HepG2 (cell line): ENCODE measurements around the gene TSPAN32. TPM values are rescaled to one million over a fixed set of nuclear protein-coding genes. Genes with fewer than 3 reads are reported as not detected.

Experiments
- ATAC-seq: fragments of 200-7000 bp; cut with Tn5 transposase; 3 replicates; pipeline ENCODE4 v1.9.1; 2020; ENCODE audit warnings: mild to moderate bottlenecking, moderate library complexity
- BruUV-seq: library from RNA; stranded (reverse); fragments of 400-500 nt; replicated peaks from 2 replicates; lab custom pipeline; 2021; lab: Mats Ljungman, UMichigan
- CTCF ChIA-PET: fragments of 300-600 bp; formaldehyde crosslinking; extraction: SDS; loops from one replicate; lab custom pipeline; 2021; ENCODE audit warnings: low total read pairs, inconsistent platforms, low intra/inter-chr PET ratio; lab: Yijun Ruan, JAX
- POLR2A ChIA-PET: fragments of 350-600 bp; sonication (Branson Sonifier 250); formaldehyde crosslinking; loops from one replicate; lab custom pipeline; 2020; ENCODE audit warnings: antibody characterized with exemption, inconsistent platforms; lab: Yijun Ruan, JAX
- DNase-seq: peaks from one replicate; pipeline ENCODE4 v3.0.0-alpha.2; 2015; ENCODE audit warnings: low spot score
- FAIRE-seq: peaks from 3 replicates; lab custom pipeline; 2011; peaks lifted over from hg19 to GRCh38; lab: Jason Lieb, UNC
- H2AFZ ChIP-seq: one replicate; pipeline ENCODE4 v1.6.1; 2011; ENCODE audit warnings: low read length, inconsistent platforms
- H3K27ac ChIP-seq: fragments of 300-600 bp; 3 replicates; pipeline ENCODE4 v1.8.0; 2011; ENCODE audit warnings: mixed run types, mild to moderate bottlenecking, mixed read lengths, low read length, inconsistent platforms; ENCODE audit not compliant: insufficient read depth; ENCODE audit errors: extremely low read length
- H3K27me3 ChIP-seq, 2 experiments: fragments of 200-600 bp in 1 of 2; 2 replicates in 1 of 2; 3 replicates in 1 of 2; pipeline versions ENCODE4 v1.6.0 to v1.8.0; 2011; ENCODE audit warnings: low read length in 2 of 2, mild to moderate bottlenecking in 2 of 2, moderate library complexity in 2 of 2, inconsistent platforms in 1 of 2; ENCODE audit not compliant: insufficient read depth in 2 of 2, control insufficient read depth in 1 of 2
- H3K36me3 ChIP-seq, 2 experiments: fragments of 200-600 bp in 1 of 2; replicated peaks in 1 of 2; 2 replicates in 1 of 2; 3 replicates in 1 of 2; pipeline versions ENCODE4 v1.5.1 to v1.8.0; 2011; ENCODE audit warnings: low read length in 2 of 2, inconsistent platforms in 1 of 2; ENCODE audit not compliant: insufficient read depth in 2 of 2, control insufficient read depth in 1 of 2
- H3K4me1 ChIP-seq: 2 replicates; pipeline ENCODE4 v1.5.1; 2012; ENCODE audit warnings: low read length, inconsistent platforms; ENCODE audit not compliant: insufficient read depth
- H3K4me2 ChIP-seq: 2 replicates; pipeline ENCODE4 v1.6.0; 2011; ENCODE audit warnings: low read depth, low read length, inconsistent platforms
- H3K4me3 ChIP-seq, 3 experiments: fragments of 200-600 bp in 1 of 3; sonication (generic), shearing (Covaris generic) in 1 of 3; replicated peaks in 1 of 3; 2 replicates each; pipeline ENCODE4 v1.5.1; 2011 to 2016; ENCODE audit warnings: low read length in 3 of 3, inconsistent platforms in 2 of 3, low read depth in 2 of 3, mild to moderate bottlenecking in 2 of 3, control low read depth in 1 of 3, mixed read lengths in 1 of 3; ENCODE audit not compliant: insufficient read depth in 1 of 3
- H3K79me2 ChIP-seq: one replicate; pipeline ENCODE4 v1.6.1; 2011; ENCODE audit warnings: low read length, inconsistent platforms; ENCODE audit not compliant: insufficient read depth
- H3K9ac ChIP-seq: 2 replicates; pipeline ENCODE4 v1.6.0; 2011; ENCODE audit warnings: mild to moderate bottlenecking, low read depth, low read length, inconsistent platforms; ENCODE audit not compliant: insufficient read depth
- H3K9me3 ChIP-seq: 2 replicates; pipeline ENCODE4 v1.5.1; 2012; ENCODE audit warnings: mild to moderate bottlenecking, low read length
- H4K20me1 ChIP-seq: 2 replicates; pipeline ENCODE4 v1.6.0; 2011; ENCODE audit warnings: inconsistent platforms, mild to moderate bottlenecking, low read length, moderate library complexity; ENCODE audit not compliant: insufficient read depth
- DDIT3 ChIP-seq: sonication (generic); formaldehyde crosslinking; IDR thresholded peaks from 2 replicates; pipeline ENCODE4 v1.4.0; 2020; ENCODE audit warnings: mild to moderate bottlenecking, missing genetic modification reagents
- ELF3 ChIP-seq: IDR thresholded peaks from 2 replicates; pipeline ENCODE4 v1.6.1; 2016; ENCODE audit warnings: missing genetic modification reagents, missing compliant biosample characterization
- HNRNPL ChIP-seq: fragments of 200-400 bp; formaldehyde crosslinking; IDR thresholded peaks from 2 replicates; pipeline ENCODE4 v1.6.1; 2017; ENCODE audit warnings: mild to moderate bottlenecking, low read depth, low read length
- HNRNPUL1 ChIP-seq: fragments of 200-400 bp; formaldehyde crosslinking; IDR thresholded peaks from 2 replicates; pipeline ENCODE4 v1.6.1; 2017; ENCODE audit warnings: low read depth, mild to moderate bottlenecking, low read length, moderate library complexity
- HOXA9 ChIP-seq: sonication (generic); formaldehyde crosslinking; IDR thresholded peaks from 2 replicates; pipeline ENCODE4 v1.8.1; 2022; ENCODE audit warnings: missing genetic modification reagents, mild to moderate bottlenecking, moderate library complexity, borderline replicate concordance
- SNAPC4 ChIP-seq: sonication (generic); formaldehyde crosslinking; IDR thresholded peaks from 2 replicates; pipeline ENCODE4 v1.4.0; 2020; ENCODE audit warnings: mild to moderate bottlenecking, missing genetic modification reagents
- TCF7 ChIP-seq: sonication (generic); IDR thresholded peaks from 2 replicates; pipeline ENCODE4 v1.6.1; 2016; ENCODE audit warnings: antibody characterized with exemption, low read depth
- ZNF891 ChIP-seq: sonication (generic); formaldehyde crosslinking; IDR thresholded peaks from 2 replicates; pipeline ENCODE4 v1.5.0; 2020; ENCODE audit warnings: mild to moderate bottlenecking, missing genetic modification reagents
- WGBS: methylation state at CpG from one replicate; pipeline ENCODE4 v1.1.6; 2017; ENCODE audit warnings: low lambda C conversion rate; 5-methylcytosine and 5-hydroxymethylcytosine counted together
- in situ Hi-C: cut with HindIII; loops from 2 replicates; pipeline ENCODE4 v1.10.0; 2017; ENCODE audit warnings: low pct_unique_long_range_greater_than_20kb; ENCODE audit not compliant: extremely low pct_ligation_motif_present
- intact Hi-C: fragments of 100-400 bp; cut with micrococcal nuclease; formaldehyde crosslinking; loops from one replicate; pipeline ENCODE4 v1.10.0; 2022; ENCODE audit not compliant: unreplicated experiment
- polyA plus RNA-seq, 8 experiments: library from polyadenylated mRNA; depleted of rRNA in 3 of 8; stranded (reverse) in 7 of 8; unstranded in 1 of 8; fragments of >200 nt; fragmentation: Illumina TruSeq in 4 of 8; extraction: Trizol in 4 of 8; gene quantifications; 2 replicates each; pipeline versions ENCODE4 v1.2.1 to v1.2.3, GENCODE V29; 2011 to 2016; ENCODE audit warnings: low read depth in 4 of 8, missing spikeins in 1 of 8, mixed read lengths in 1 of 8; ENCODE audit not compliant: insufficient read depth in 1 of 8
- total RNA-seq, 5 experiments: library from RNA; depleted of rRNA; stranded (reverse); fragments of >200 nt; fragmentation: Illumina TruSeq; extraction: Trizol; gene quantifications; 2 replicates each; pipeline ENCODE4 v1.2.3, GENCODE V29; 2016; ENCODE audit warnings: low read depth in 1 of 5
- TF ChIP-seq, protein P1 (sequence below): sonication (generic); formaldehyde crosslinking; IDR thresholded peaks from 2 replicates; pipeline ENCODE4 v1.8.0; 2023; ENCODE audit warnings: mild to moderate bottlenecking, missing genetic modification reagents
- TF ChIP-seq, protein P2 (sequence below): fragments of 450-650 bp; IDR thresholded peaks from 2 replicates; pipeline ENCODE4 v1.6.1; 2017; ENCODE audit warnings: mild to moderate bottlenecking

Gene TSPAN32
- total and polyA plus RNA-seq, 2 of the 13 experiments (the other 11 are each of a cell fraction or from before 2014, with no cell fraction given) = 0.09 to 0.70 TPM

DNA sequence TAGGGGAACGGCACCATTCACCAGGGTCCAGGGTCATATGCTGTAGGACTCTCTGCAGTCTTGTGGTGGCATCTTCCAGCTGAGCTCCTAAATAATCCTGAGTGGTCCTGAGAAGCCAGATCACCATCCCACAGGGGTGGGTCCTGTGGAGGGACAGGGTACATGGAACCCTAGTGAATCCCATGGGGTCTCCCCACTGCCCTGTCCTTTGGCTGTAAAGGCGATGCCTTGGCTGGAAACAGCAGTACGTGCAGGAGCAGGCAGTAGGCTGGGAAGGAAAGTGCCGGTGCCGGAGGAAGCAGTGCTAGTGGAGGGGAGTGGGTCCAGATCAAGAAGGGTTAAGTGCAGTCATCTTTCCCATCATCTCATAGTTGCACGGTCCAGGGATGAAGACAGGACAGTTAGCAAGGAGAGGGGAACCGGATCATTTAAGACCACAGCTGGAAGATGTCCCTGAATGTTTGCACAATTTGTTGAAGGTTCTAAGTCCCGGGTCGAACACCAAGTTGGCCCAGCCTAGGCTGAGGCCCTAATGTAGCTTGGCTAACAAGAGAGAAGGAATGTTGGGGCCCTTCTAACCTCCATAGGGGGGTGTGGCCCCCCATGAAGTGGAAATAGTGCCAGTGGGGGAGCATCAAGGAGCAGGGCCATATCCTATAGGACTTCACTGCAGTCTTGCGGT lies 18.1 kb downstream of the TSPAN32 start:
- CTCF ChIA-PET = no interaction called here
- no peak for FAIRE-seq

More for the DNA sequence above, 18.1 kb downstream of the TSPAN32 start:
- Histone ChIP-seq H3K27me3 (peaks cover 7 to 19% of the 10 kb centered on the region in 2 experiments; a peak in 3 of 5 replicates), H3K9ac (no peak overlapping the region), H3K27ac (no peak overlapping the region), H2AFZ (no peak overlapping the region), H4K20me1 (no peaks in the 10 kb centered on the region), H3K4me1 (no peaks in the 10 kb centered on the region), H3K4me3 (no peak overlapping the region), H3K79me2 (no peaks in the 10 kb centered on the region), H3K9me3 (no peaks in the 10 kb centered on the region), H3K36me3 (no peaks in the 10 kb centered on the region), H3K4me2 (no peak overlapping the region)
- DNase-seq (no peak), ATAC-seq (no peak)
- POLR2A ChIA-PET = no interaction called here
- 35% methylated on average over 9 of the region's 10 CpGs for WGBS
- no TSS peak for BruUV-seq
- no peak for TF ChIP-seq ELF3 (CRISPR knock-in tag)
- no peak for TF ChIP-seq HOXA9 (CRISPR knock-in tag)
- no peak for TF ChIP-seq TCF7
- TF ChIP-seq HNRNPL = no peak
- TF ChIP-seq, protein P1, sequence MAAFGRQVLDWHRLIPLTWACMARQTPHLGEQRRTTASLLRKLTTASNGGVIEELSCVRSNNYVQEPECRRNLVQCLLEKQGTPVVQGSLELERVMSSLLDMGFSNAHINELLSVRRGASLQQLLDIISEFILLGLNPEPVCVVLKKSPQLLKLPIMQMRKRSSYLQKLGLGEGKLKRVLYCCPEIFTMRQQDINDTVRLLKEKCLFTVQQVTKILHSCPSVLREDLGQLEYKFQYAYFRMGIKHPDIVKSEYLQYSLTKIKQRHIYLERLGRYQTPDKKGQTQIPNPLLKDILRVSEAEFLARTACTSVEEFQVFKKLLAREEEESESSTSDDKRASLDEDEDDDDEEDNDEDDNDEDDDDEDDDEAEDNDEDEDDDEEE = no peak
- TF ChIP-seq, protein P2, sequence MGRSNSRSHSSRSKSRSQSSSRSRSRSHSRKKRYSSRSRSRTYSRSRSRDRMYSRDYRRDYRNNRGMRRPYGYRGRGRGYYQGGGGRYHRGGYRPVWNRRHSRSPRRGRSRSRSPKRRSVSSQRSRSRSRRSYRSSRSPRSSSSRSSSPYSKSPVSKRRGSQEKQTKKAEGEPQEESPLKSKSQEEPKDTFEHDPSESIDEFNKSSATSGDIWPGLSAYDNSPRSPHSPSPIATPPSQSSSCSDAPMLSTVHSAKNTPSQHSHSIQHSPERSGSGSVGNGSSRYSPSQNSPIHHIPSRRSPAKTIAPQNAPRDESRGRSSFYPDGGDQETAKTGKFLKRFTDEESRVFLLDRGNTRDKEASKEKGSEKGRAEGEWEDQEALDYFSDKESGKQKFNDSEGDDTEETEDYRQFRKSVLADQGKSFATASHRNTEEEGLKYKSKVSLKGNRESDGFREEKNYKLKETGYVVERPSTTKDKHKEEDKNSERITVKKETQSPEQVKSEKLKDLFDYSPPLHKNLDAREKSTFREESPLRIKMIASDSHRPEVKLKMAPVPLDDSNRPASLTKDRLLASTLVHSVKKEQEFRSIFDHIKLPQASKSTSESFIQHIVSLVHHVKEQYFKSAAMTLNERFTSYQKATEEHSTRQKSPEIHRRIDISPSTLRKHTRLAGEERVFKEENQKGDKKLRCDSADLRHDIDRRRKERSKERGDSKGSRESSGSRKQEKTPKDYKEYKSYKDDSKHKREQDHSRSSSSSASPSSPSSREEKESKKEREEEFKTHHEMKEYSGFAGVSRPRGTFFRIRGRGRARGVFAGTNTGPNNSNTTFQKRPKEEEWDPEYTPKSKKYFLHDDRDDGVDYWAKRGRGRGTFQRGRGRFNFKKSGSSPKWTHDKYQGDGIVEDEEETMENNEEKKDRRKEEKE = no peak
- TF ChIP-seq SNAPC4 (CRISPR knock-in tag) = no peak
- no peak for TF ChIP-seq HNRNPUL1
- no peak for TF ChIP-seq DDIT3 (CRISPR knock-in tag)
- TF ChIP-seq ZNF891 (CRISPR knock-in tag) = no peak
- in situ Hi-C loops = no loop called here
- intact Hi-C loops = loop anchor here (10.0 kb wide), 1 partner anchor 215 kb away; no protein-coding TSS in a partner anchor
